Ovary (tissue), 9 donors: ENCODE measurements around the gene SYT17. TPM values are rescaled to one million over a fixed set of nuclear protein-coding genes. Genes with fewer than 3 reads are reported as not detected.

Experiments used
- DNase-seq, 5 donors: peaks; one replicate each; pipeline ENCODE4 v3.0.0-alpha.2; 2019 to 2020
- H3K27ac ChIP-seq, 2 donors: fragments of 200-600 bp; one replicate each; pipeline versions ENCODE4 v1.5.1 to v1.8.0; 2019 to 2022
- H3K27me3 ChIP-seq: fragments of 200-600 bp; one replicate; pipeline ENCODE4 v1.8.0; 2022
- H3K36me3 ChIP-seq: fragments of 200-600 bp; sonication (generic); one replicate; pipeline ENCODE4 v1.5.1; 2019
- H3K4me1 ChIP-seq: one replicate; pipeline ENCODE4 v1.8.1; 2013; ENCODE audit warnings: mild to moderate bottlenecking, moderate library complexity; ENCODE audit not compliant: insufficient read depth
- H3K4me3 ChIP-seq: fragments of 200-600 bp; sonication (generic); one replicate; pipeline ENCODE4 v1.5.1; 2017
- H3K9me3 ChIP-seq, 2 donors: fragments of 200-600 bp in 1 of 2; sonication (generic) in 1 of 2; one replicate each; pipeline versions ENCODE4 v1.5.1 to v1.8.1; 2013 to 2019; ENCODE audit warnings: mild to moderate bottlenecking in 1 of 2, moderate library complexity in 1 of 2
- CTCF ChIP-seq, 3 donors: fragments of 450-650 bp in 2 of 3; fragments of 200-600 bp in 1 of 3; IDR thresholded peaks; one replicate each; pipeline versions ENCODE4 v1.5.1 to v1.8.0; 2016 to 2022; ENCODE audit warnings: antibody characterized with exemption in 3 of 3, mild to moderate bottlenecking in 1 of 3
- EP300 ChIP-seq: sonication (generic); formaldehyde crosslinking; IDR thresholded peaks from one replicate; pipeline ENCODE4 v1.6.1; 2017; ENCODE audit warnings: antibody characterized with exemption
- POLR2A ChIP-seq: fragments of 450-650 bp; IDR thresholded peaks from one replicate; pipeline ENCODE4 v1.6.1; 2017; ENCODE audit warnings: antibody characterized with exemption, mild to moderate bottlenecking, moderate library complexity
- WGBS, 3 donors: extraction: QIAGEN DNeasy Blood & Tissue Kit in 1 of 3; methylation state at CpG; one replicate each; pipeline versions ENCODE4 v1.1.5 to v1.1.7; 2013 to 2017; 5-methylcytosine and 5-hydroxymethylcytosine counted together
- intact Hi-C, 4 donors: fragments of 100-400 bp; cut with DNase I; formaldehyde crosslinking; loops; one replicate each; pipeline versions ENCODE4 v1.11.0 to v1.15.1; 2022 to 2023
- polyA plus RNA-seq, 2 donors: library from polyadenylated mRNA; stranded (reverse); fragments of 200-250 nt in 1 of 2; fragments of 350-450 nt in 1 of 2; fragmentation: Illumina TruSeq in 1 of 2; extraction: RNeasy Lipid Tissue Mini Kit (QIAGEN cat#74804) in 1 of 2; gene quantifications; one replicate each; pipeline ENCODE4 v1.2.3, GENCODE V29; 2013 to 2014
- total RNA-seq, 7 donors: library from RNA; depleted of rRNA in 2 of 7; stranded (reverse); fragments of >200 nt in 2 of 7; fragmentation: NEBNext Ultra II Directional in 3 of 7; extraction: Animal tissue kit (Norgen Biotek cat#: 25700) in 3 of 7; gene quantifications; one replicate each; pipeline versions ENCODE4 v1.1.0 to v1.2.4, GENCODE V29; 2016 to 2023
- donor health status: DM: no; HTN: no; CAD: no; lungs with moderate emphysema.
- donor health status: DM: no; HTN: no; CAD: no.
- donor health status: Bipolar disorder and iron deficiency.
- donor health status: DM: yes; HTN: yes; CAD: no.
- donor health status: DM: no; HTN: no; CAD: no.
- donor health status: DM: yes; HTN: yes; CAD: no.

The SYT17 gene
- total and polyA plus RNA-seq, 9 donors: 0.36 to 1.5 (median 0.82) TPM

- Histone ChIP-seq H3K36me3 (no peaks in the 10 kb centered on the region), H3K4me3 (no peak overlapping the region), H3K9me3 (no peaks in the 10 kb centered on the region), H3K4me1 (no peaks in the 10 kb centered on the region), H3K27ac (no peak overlapping the region), H3K27me3 (no peaks in the 10 kb centered on the region)
- no peak for TF ChIP-seq CTCF (IDR thresholded peaks at IDR 0.05)
- TF ChIP-seq POLR2A: no peak
- TF ChIP-seq EP300: no peak
- no peak for DNase-seq
- intact Hi-C loops: no loop called here
Observed at GRCh38 chr16:19126300-19126699, 41.7 kb upstream of the SYT17 start.

DNA sequence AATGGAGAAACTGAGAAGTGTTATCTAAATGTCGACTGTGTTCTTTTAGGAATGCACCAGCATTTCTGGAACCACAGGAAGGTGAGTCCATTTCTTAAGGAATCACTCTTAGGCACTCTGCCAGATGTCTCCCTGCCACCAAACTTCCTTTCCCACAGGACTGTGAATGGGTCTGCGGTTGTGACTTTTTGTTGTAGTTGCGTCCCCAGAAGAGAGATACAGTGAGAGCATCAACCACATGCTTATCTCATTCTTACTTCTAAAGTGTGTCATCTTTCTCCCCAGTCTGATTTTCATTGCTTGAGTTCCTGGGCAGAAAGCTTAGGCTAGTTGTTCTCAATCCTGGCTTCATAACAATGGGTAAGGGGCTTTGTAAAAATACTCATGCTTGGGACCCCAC, 40.8 kb upstream of the SYT17 start:
- Histone ChIP-seq H3K4me1 (peaks cover 2% of the 10 kb centered on the region), H3K27ac (no peak overlapping the region), H3K4me3 (no peak overlapping the region), H3K9me3 (no peaks in the 10 kb centered on the region), H3K27me3 (no peaks in the 10 kb centered on the region), H3K36me3 (no peaks in the 10 kb centered on the region)
- intact Hi-C loops: no loop called here
- WGBS, 3 donors: 73 to 88% (median 83%) methylated on average over 3 of the region's 3 CpGs
- TF ChIP-seq CTCF (IDR thresholded peaks at IDR 0.05) (no peak), POLR2A (no peak), EP300 (no peak)
- no peak for DNase-seq

- Histone ChIP-seq H3K4me1 (peaks cover 2% of the 10 kb centered on the region), H3K9me3 (no peaks in the 10 kb centered on the region), H3K27me3 (no peaks in the 10 kb centered on the region), H3K27ac (no peak overlapping the region), H3K36me3 (no peaks in the 10 kb centered on the region), H3K4me3 (no peak overlapping the region)
- WGBS, 3 donors: 59 to 69% (median 62%) methylated on average over 3 of the region's 3 CpGs
- intact Hi-C loops: no loop called here
- TF ChIP-seq CTCF (IDR thresholded peaks at IDR 0.05) (no peak), POLR2A (no peak), EP300 (no peak)
- DNase-seq: no peak
Observed at GRCh38 chr16:19127674-19128131, 40.3 kb upstream of the SYT17 start.

DNA sequence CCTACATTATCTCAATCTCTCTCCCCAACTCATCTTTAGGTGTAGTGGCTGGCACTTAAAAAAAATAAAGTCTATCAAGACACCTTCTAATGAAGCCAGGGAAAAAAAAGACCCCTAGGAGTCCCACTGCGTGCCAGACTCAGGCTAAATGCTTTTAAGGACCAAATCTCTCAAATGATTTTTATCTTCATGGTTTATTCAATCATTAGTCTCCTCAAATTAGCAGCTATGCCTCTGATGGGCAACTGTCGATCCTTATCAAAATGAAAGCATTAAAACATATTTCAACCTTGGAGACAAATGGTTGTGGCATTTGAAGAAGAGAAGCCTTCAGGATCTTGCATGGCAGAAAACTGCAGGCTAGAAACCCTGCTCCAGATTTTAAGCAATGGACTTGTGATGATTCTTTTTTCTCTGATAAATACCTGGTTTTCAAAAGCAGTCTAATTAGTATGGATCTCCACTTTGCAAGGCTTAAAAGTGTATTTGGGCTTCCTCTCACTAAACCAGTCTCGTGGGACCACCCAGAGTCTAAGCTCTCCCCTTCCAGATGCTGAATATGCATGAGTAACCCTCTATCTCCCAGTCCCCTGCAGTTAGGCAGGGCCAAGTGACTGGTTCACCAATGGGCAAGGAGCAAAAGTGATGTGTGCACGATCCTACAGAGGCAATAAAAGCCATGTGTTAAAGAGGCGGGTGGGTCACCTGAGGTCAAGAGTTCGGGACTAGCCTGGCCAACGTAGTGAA, 39.4 kb upstream of the SYT17 start:
- DNase-seq: no peak
- H3K27ac ChIP-seq: no peak overlapping the region
- TF ChIP-seq POLR2A (no peak), EP300 (no peak), CTCF (IDR thresholded peaks at IDR 0.05) (no peak)
- 60 to 69% (median 67%) methylated on average over 7 of the region's 7 CpGs for WGBS, 3 donors
- no peaks in the 10 kb centered on the region for H3K9me3 ChIP-seq
- H3K4me1 ChIP-seq: peaks cover 2% of the 10 kb centered on the region
- intact Hi-C loops: no loop called here
- no peaks in the 10 kb centered on the region for H3K36me3 ChIP-seq
- no peaks in the 10 kb centered on the region for H3K27me3 ChIP-seq
- no peak overlapping the region for H3K4me3 ChIP-seq
